ENCODE measurements around the gene EPM2A.

EPM2A gene

GRCh38 chr6:145685932-145686331 is 49.4 kb downstream of the EPM2A start:
- Histone ChIP-seq H3K4me1 (ENCODE audit: control insufficient read depth, insufficient read depth, low read length) (no peaks in the 10 kb centered on the region), H3K9me3 (ENCODE audit: control insufficient read depth, insufficient read depth, low read length) (no peaks in the 10 kb centered on the region), H3K27me3 (ENCODE audit: control insufficient read depth, insufficient read depth, low read length) (no peaks in the 10 kb centered on the region), H3K4me3 (ENCODE audit: low read length) (no peak overlapping the region), H3K36me3 (ENCODE audit: control insufficient read depth, insufficient read depth, low read length) (no peaks in the 10 kb centered on the region), H3K27ac (ENCODE audit: low read length) (no peak overlapping the region)
- no CpG with 5 or more reads among the region's 2 CpGs for WGBS (ENCODE audit: insufficient coverage, insufficient read length)
- DNase-seq (ENCODE audit: low read depth, low spot score) = no peak

GRCh38 chr6:145681965-145682364 is 53.4 kb downstream of the EPM2A start:
- H3K9me3 ChIP-seq (ENCODE audit: control insufficient read depth, insufficient read depth, low read length) = no peaks in the 10 kb centered on the region
- H3K4me3 ChIP-seq (ENCODE audit: low read length) = no peak overlapping the region
- H3K36me3 ChIP-seq (ENCODE audit: control insufficient read depth, insufficient read depth, low read length) = no peaks in the 10 kb centered on the region
- H3K27ac ChIP-seq (ENCODE audit: low read length) = no peak overlapping the region
- WGBS (ENCODE audit: insufficient coverage, insufficient read length) = no CpG with 5 or more reads among the region's 9 CpGs
- H3K4me1 ChIP-seq (ENCODE audit: control insufficient read depth, insufficient read depth, low read length) = no peaks in the 10 kb centered on the region
- no peak for DNase-seq (ENCODE audit: low read depth, low spot score)
- no peaks in the 10 kb centered on the region for H3K27me3 ChIP-seq (ENCODE audit: control insufficient read depth, insufficient read depth, low read length)

- Histone ChIP-seq H3K4me1 (ENCODE audit: control insufficient read depth, insufficient read depth, low read length) (0 out of 2 replicates have a peak, but pooled peaks cover 1% of the 10 kb centered on the region), H3K27ac (ENCODE audit: low read length) (no peak overlapping the region), H3K36me3 (ENCODE audit: control insufficient read depth, insufficient read depth, low read length) (no peaks in the 10 kb centered on the region), H3K27me3 (ENCODE audit: control insufficient read depth, insufficient read depth, low read length) (no peaks in the 10 kb centered on the region), H3K4me3 (ENCODE audit: low read length) (no peak overlapping the region), H3K9me3 (ENCODE audit: control insufficient read depth, insufficient read depth, low read length) (no peaks in the 10 kb centered on the region)
- no CpG with 5 or more reads among the region's 5 CpGs for WGBS (ENCODE audit: insufficient coverage, insufficient read length)
- no peak for DNase-seq (ENCODE audit: low read depth, low spot score)
Measured at GRCh38 chr6:145673504-145673903, 61.8 kb downstream of the EPM2A start.

- Histone ChIP-seq H3K4me3 (ENCODE audit: low read length) (no peak overlapping the region), H3K27ac (ENCODE audit: low read length) (no peak overlapping the region), H3K4me1 (ENCODE audit: control insufficient read depth, insufficient read depth, low read length) (0 out of 2 replicates have a peak, but pooled peaks cover 1% of the 10 kb centered on the region), H3K9me3 (ENCODE audit: control insufficient read depth, insufficient read depth, low read length) (no peaks in the 10 kb centered on the region), H3K36me3 (ENCODE audit: control insufficient read depth, insufficient read depth, low read length) (no peaks in the 10 kb centered on the region), H3K27me3 (ENCODE audit: control insufficient read depth, insufficient read depth, low read length) (no peaks in the 10 kb centered on the region)
- DNase-seq (ENCODE audit: low read depth, low spot score) = no peak
- no CpG with 5 or more reads among the region's 1 CpG for WGBS (ENCODE audit: insufficient coverage, insufficient read length)
Measured at GRCh38 chr6:145670311-145670710, 65.0 kb downstream of the EPM2A start.

- no CpG with 5 or more reads among the region's 2 CpGs for WGBS (ENCODE audit: insufficient coverage, insufficient read length)
- DNase-seq (ENCODE audit: low read depth, low spot score) = no peak
- no peak overlapping the region for H3K4me3 ChIP-seq (ENCODE audit: low read length)
- no peaks in the 10 kb centered on the region for H3K9me3 ChIP-seq (ENCODE audit: control insufficient read depth, insufficient read depth, low read length)
- no peak overlapping the region for H3K27ac ChIP-seq (ENCODE audit: low read length)
- 0 out of 2 replicates have a peak, but pooled peaks cover 1% of the 10 kb centered on the region for H3K4me1 ChIP-seq (ENCODE audit: control insufficient read depth, insufficient read depth, low read length)
- no peaks in the 10 kb centered on the region for H3K36me3 ChIP-seq (ENCODE audit: control insufficient read depth, insufficient read depth, low read length)
- no peaks in the 10 kb centered on the region for H3K27me3 ChIP-seq (ENCODE audit: control insufficient read depth, insufficient read depth, low read length)
Measured at GRCh38 chr6:145669627-145670034, 65.7 kb downstream of the EPM2A start.

- Histone ChIP-seq H3K27me3 (ENCODE audit: control insufficient read depth, insufficient read depth, low read length) (no peaks in the 10 kb centered on the region), H3K27ac (ENCODE audit: low read length) (no peak overlapping the region)
Measured at GRCh38 chr6:145668844-145669243, 66.5 kb downstream of the EPM2A start.

GRCh38 chr6:145660676-145661075 is 74.6 kb downstream of the EPM2A start:
- H3K27ac ChIP-seq (ENCODE audit: low read length) = no peak overlapping the region
- H3K27me3 ChIP-seq (ENCODE audit: control insufficient read depth, insufficient read depth, low read length) = no peaks in the 10 kb centered on the region
- no peak overlapping the region for H3K4me3 ChIP-seq (ENCODE audit: low read length)
- WGBS (ENCODE audit: insufficient coverage, insufficient read length) = no CpG with 5 or more reads among the region's 6 CpGs
- H3K4me1 ChIP-seq (ENCODE audit: control insufficient read depth, insufficient read depth, low read length) = no peaks in the 10 kb centered on the region
- H3K36me3 ChIP-seq (ENCODE audit: control insufficient read depth, insufficient read depth, low read length) = no peaks in the 10 kb centered on the region
- no peaks in the 10 kb centered on the region for H3K9me3 ChIP-seq (ENCODE audit: control insufficient read depth, insufficient read depth, low read length)
- DNase-seq (ENCODE audit: low read depth, low spot score) = no peak

More at GRCh38 chr6:145668844-145669243, 66.5 kb downstream of the EPM2A start:
- no peak overlapping the region for H3K4me3 ChIP-seq (ENCODE audit: low read length)
- no peaks in the 10 kb centered on the region for H3K36me3 ChIP-seq (ENCODE audit: control insufficient read depth, insufficient read depth, low read length)
- no CpG with 5 or more reads among the region's 1 CpG for WGBS (ENCODE audit: insufficient coverage, insufficient read length)
- no peak for DNase-seq (ENCODE audit: low read depth, low spot score)
- H3K4me1 ChIP-seq (ENCODE audit: control insufficient read depth, insufficient read depth, low read length) = 0 out of 2 replicates have a peak, but pooled peaks cover 1% of the 10 kb centered on the region
- no peaks in the 10 kb centered on the region for H3K9me3 ChIP-seq (ENCODE audit: control insufficient read depth, insufficient read depth, low read length)

- Histone ChIP-seq H3K4me1 (ENCODE audit: control insufficient read depth, insufficient read depth, low read length) (no peaks in the 10 kb centered on the region), H3K27me3 (ENCODE audit: control insufficient read depth, insufficient read depth, low read length) (no peaks in the 10 kb centered on the region), H3K27ac (ENCODE audit: low read length) (no peak overlapping the region), H3K4me3 (ENCODE audit: low read length) (no peak overlapping the region), H3K9me3 (ENCODE audit: control insufficient read depth, insufficient read depth, low read length) (no peaks in the 10 kb centered on the region), H3K36me3 (ENCODE audit: control insufficient read depth, insufficient read depth, low read length) (no peaks in the 10 kb centered on the region)
- WGBS (ENCODE audit: insufficient coverage, insufficient read length) = no CpG with 5 or more reads among the region's 1 CpG
- no peak for DNase-seq (ENCODE audit: low read depth, low spot score)
Measured at GRCh38 chr6:145656128-145656527, 79.2 kb downstream of the EPM2A start.

- no peaks in the 10 kb centered on the region for H3K36me3 ChIP-seq (ENCODE audit: control insufficient read depth, insufficient read depth, low read length)
- no peaks in the 10 kb centered on the region for H3K9me3 ChIP-seq (ENCODE audit: control insufficient read depth, insufficient read depth, low read length)
- no peaks in the 10 kb centered on the region for H3K27me3 ChIP-seq (ENCODE audit: control insufficient read depth, insufficient read depth, low read length)
- no CpG with 5 or more reads among the region's 1 CpG for WGBS (ENCODE audit: insufficient coverage, insufficient read length)
- H3K27ac ChIP-seq (ENCODE audit: low read length) = no peak overlapping the region
- H3K4me3 ChIP-seq (ENCODE audit: low read length) = no peak overlapping the region
- no peaks in the 10 kb centered on the region for H3K4me1 ChIP-seq (ENCODE audit: control insufficient read depth, insufficient read depth, low read length)
- no peak for DNase-seq (ENCODE audit: low read depth, low spot score)
Measured at GRCh38 chr6:145652572-145652971, 82.7 kb downstream of the EPM2A start.

GRCh38 chr6:145651988-145652387 is 83.3 kb downstream of the EPM2A start:
- H3K4me3 ChIP-seq (ENCODE audit: low read length) = no peak overlapping the region
- H3K36me3 ChIP-seq (ENCODE audit: control insufficient read depth, insufficient read depth, low read length) = no peaks in the 10 kb centered on the region
- no peaks in the 10 kb centered on the region for H3K9me3 ChIP-seq (ENCODE audit: control insufficient read depth, insufficient read depth, low read length)
- no peaks in the 10 kb centered on the region for H3K27me3 ChIP-seq (ENCODE audit: control insufficient read depth, insufficient read depth, low read length)
- DNase-seq (ENCODE audit: low read depth, low spot score) = no peak
- no CpG with 5 or more reads among the region's 2 CpGs for WGBS (ENCODE audit: insufficient coverage, insufficient read length)
- no peaks in the 10 kb centered on the region for H3K4me1 ChIP-seq (ENCODE audit: control insufficient read depth, insufficient read depth, low read length)
- H3K27ac ChIP-seq (ENCODE audit: low read length) = no peak overlapping the region

- no peak for DNase-seq (ENCODE audit: low read depth, low spot score)
- no peaks in the 10 kb centered on the region for H3K9me3 ChIP-seq (ENCODE audit: control insufficient read depth, insufficient read depth, low read length)
- H3K27me3 ChIP-seq (ENCODE audit: control insufficient read depth, insufficient read depth, low read length) = no peaks in the 10 kb centered on the region
- H3K27ac ChIP-seq (ENCODE audit: low read length) = no peak overlapping the region
- WGBS (ENCODE audit: insufficient coverage, insufficient read length) = no CpG with 5 or more reads among the region's 4 CpGs
- H3K4me3 ChIP-seq (ENCODE audit: low read length) = no peak overlapping the region
- H3K36me3 ChIP-seq (ENCODE audit: control insufficient read depth, insufficient read depth, low read length) = no peaks in the 10 kb centered on the region
- H3K4me1 ChIP-seq (ENCODE audit: control insufficient read depth, insufficient read depth, low read length) = no peaks in the 10 kb centered on the region
Measured at GRCh38 chr6:145648149-145648548, 87.2 kb downstream of the EPM2A start.
